ENCODE measurements around the gene S100A6.
"Not testable (repeated sequence)": the region's sequence is repeated elsewhere in the genome, so short reads cannot be mapped to it uniquely, and the experiment has no call there.

Gene S100A6

GRCh38 chr1:153535242-153536011, at the start of gene S100A6:
Gene S100A6 (minus strand): TSS chr1:153535991. CDS start chr1:153535339, 652 bp downstream.
- DNase-seq: no peak

DNA sequence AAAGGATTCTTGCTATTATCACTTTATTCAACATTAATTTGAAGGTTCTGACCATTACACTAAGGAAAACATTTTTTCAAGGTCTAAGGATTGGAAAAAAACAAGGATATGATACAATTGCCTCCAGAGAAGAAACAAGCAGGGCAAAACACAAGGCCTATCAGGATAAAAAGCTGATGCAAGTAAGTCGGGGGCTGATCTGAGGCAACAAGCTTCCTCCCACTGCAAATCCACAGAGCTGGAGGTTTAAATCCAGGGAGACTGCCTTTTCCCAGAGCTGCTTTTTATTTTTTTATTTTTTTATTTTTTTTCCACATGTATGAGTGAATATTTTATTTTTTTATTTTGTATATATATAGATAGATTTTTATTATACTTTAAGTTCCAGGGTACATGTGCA, 49.2 kb upstream of the S100A6 start:
- peak; percentile 74 for DNase-seq

GRCh38 chr1:153583976-153584375, 48.2 kb upstream of the S100A6 start:
- DNase-seq: peak; percentile 42

- peak; percentile 59 for DNase-seq
Measured at GRCh38 chr1:153583514-153583913, 47.7 kb upstream of the S100A6 start.

DNA sequence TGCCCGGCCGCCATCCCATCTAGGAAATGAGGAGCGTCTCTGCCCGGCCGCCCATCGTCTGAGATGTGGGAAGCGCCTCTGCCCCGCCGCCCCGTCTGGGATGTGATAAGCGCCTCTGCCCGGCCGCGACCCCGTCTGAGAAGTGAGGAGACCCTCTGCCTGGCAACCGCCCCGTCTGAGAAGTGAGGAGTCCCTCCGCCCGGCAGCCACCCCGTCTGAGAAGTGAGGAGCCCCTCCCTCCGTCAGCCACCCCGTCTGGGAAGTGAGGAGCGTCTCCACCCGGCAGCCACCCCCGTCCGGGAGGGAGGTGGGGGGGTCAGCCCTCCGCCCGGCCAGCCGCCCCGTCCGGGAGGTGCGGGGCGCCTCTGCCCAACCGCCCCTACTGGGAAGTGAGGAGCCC, 47.0 kb upstream of the S100A6 start:
- DNase-seq: not testable (repeated sequence)

GRCh38 chr1:153578936-153579335, 43.1 kb upstream of the S100A6 start:
- no peak for DNase-seq

DNA sequence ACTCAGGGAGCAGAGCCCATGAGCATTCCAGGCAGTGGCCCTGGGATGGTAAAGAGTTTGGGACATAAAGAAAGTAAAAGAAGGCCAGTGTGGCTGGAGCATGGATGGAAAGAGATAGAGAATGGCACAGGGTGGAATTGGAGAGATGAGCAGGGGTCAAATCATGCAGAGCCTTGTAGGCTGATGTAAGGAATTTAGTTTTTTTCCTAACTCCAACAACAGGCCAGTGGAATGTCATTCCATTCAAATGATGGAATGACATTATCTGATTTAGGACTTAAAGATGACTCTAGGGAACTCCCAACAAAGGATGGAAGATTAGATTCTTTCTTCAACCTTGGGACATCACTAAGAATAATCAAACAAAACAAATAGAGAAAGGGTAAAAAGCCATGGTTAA, 42.7 kb upstream of the S100A6 start:
- DNase-seq: no peak

GRCh38 chr1:153577624-153578051, 41.8 kb upstream of the S100A6 start:
- DNase-seq: no peak

- peak; percentile 84 for DNase-seq
Measured at GRCh38 chr1:153577138-153577537, 41.3 kb upstream of the S100A6 start.

GRCh38 chr1:153575497-153575896, 39.7 kb upstream of the S100A6 start:
- peak; percentile 97 for DNase-seq

- not testable (repeated sequence) for DNase-seq
Measured at GRCh38 chr1:153575081-153575491, 39.3 kb upstream of the S100A6 start.

DNA sequence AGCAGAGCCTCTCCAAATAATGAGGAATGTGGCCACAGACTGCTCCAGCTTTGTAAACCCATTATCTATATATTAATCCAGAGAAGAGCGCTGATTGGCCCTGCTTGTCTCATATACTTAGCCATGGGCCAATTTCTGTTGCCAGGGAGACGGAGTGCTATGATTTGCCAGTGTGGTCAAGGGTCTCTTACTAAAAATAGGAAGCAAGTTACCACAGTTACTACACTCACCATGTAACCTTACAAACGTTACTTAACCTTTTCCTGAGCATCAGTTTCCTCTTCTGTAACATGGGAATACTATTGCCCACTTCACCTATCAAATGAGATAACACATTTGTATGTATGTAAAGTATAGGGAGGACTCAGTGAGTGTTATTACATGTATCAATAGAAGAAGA, 37.6 kb upstream of the S100A6 start:
- DNase-seq: peak; percentile 64

- DNase-seq: peak; percentile 92
Measured at GRCh38 chr1:153572569-153573015, 36.8 kb upstream of the S100A6 start.

GRCh38 chr1:153571706-153572105, 35.9 kb upstream of the S100A6 start:
- no peak for DNase-seq

- DNase-seq: no peak
Measured at GRCh38 chr1:153570874-153571273, 35.1 kb upstream of the S100A6 start.

GRCh38 chr1:153569465-153569864, 33.7 kb upstream of the S100A6 start:
- no peak for DNase-seq

- peak; percentile 95 for DNase-seq
Measured at GRCh38 chr1:153568367-153569099, 32.7 kb upstream of the S100A6 start.

DNA sequence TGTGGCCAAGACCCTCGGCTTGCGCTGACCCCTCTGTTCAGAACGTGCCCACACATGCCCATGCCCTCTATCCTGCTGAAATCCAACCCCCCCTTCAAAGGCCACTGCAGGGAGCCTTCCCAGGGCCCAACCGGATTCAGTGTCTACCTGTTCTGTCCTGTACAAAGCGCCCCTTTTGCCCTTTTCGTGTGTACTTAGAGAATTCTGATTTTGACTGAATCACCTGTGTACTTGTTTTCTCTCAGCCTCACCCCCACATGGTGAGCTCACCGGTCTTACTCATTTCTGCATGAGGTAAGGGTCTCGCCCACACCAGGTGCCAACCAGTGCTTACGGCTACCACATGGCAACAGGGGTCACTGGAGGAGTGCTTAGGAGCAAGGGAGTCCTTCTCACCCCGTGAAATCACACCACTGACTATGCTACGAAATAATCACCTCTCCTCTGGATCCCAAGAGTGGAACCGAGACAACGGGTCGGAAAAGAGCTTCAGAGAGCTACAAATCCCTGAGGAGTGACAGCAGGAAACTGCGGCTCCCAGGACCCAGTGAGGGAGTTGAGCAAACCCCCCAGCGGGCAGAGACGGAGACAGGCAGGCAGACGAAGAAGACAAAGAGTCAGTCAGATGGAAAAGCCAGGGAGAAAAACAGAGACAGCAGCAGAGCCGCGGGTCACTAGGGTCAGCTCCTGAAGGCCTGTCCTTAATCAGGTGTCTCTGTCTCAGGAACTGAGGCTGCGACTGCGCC, 32.0 kb upstream of the S100A6 start:
- DNase-seq: peak; percentile 68

DNA sequence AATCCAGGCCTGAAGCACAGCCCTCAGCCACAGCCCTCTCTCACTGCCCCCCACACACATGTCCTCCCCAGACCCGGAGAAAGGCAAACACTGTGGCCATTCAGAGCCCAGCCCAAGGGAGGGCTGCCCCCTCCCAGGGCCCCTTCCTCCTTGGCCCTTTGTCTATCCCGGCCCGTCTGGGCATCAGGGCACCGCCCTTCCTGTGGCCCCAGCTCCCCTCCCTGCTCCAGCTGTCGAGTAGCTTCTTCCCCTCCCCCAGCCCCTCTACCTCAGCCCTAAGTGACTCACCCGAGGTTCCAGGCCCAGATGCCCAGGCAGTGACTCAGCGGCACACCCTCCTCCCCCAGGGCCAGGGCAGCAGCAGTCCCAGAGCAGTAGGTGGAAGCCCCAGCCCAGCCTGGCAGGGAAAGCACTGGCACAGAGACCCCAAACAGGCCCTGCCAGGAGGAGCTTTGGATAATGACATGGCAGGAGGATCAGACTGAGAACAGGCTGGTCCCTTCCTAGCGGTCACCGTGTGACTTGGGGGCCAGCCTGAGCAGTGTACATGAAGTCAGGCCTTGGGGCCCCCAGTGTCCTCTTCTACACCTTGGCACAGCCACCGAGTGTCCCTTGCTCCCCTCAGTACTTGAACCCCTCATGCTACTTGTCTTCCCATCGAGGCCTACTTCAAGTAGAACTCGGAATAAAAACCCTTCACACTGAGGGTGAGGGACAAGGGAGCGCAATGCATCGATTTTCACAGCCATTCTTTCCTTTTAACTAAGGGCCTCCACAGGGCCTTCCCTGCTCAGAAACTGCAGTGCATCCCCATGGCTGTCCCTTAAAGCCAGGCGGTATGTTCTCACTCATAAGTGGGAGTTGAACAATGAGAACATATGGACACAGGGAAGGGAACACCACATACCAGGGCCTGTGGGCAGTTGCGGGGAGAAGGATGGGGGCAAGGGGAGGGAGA, 30.9 kb upstream of the S100A6 start:
- peak; percentile 99 for DNase-seq

DNA sequence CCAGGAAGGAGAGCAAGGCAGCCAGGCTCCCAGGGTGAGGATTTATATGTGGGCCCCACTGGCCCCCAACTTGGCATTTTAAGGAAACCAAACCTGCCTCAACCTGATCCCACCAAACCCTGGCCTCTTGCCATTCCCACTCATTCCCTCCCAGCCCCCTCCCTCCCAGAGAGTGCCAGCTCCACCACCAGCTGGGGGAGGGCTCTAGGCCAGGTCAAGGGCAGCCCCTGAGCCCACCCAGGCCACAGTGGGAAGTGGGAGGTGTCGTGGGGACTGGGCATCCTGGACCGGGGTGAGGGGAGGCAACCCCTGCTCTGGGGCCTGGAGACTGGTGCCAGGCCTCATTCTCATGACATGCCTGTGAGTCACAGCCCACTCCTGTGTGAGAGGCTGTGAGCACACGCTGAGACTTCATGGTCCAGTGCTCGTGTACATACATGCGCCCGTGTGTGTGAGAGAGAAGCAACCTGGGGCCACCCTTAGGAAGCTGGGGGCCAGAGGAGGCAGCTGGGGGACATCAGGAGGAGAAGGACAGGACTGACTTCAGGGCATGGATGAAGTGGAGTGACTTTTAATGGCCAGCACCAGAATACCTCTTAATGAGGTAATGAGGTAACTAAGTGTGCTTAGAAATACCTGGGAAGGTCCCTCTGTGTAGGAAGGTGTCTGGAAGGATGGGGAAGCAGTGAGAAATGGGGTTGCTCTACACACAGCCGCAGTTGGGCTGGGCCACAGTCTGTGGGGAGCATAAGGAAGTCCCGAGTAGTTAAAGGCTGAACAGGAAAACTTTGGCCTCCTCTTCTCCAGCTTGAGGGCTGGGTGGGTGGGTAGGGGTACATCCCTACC, 30.0 kb upstream of the S100A6 start, which contains the start of gene S100A2:
Gene S100A2, minus strand, starts transcription at position 316 of the 846 bp plus-strand sequence. CDS start 1,967 bp downstream, outside the sequence.
- DNase-seq: peak; percentile 58

DNA sequence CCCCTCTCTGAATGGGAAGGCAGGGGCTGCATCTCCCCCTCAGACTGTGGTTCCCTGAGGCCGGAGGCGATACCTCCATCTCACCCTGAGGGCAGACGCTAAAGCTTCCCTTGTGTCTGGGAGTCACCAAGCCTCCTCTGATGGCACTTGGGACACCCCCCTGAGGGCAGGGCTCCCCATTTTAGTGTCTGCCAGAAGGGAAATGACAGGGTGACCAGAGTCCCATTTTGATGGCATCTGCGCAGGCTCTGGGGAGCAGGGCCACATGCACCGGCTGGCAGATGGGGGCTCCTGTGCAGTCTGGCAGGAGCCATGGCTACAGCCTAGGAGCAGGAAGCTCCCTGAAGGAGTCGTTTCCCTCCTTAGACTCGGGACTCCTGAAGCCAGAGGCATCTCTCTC, 28.2 kb upstream of the S100A6 start:
- no peak for DNase-seq
